ENCODE measurements around the gene NEAT1.
A peak's percentile ranks its signal among the peaks of the same experiment; 100 is the strongest.

The NEAT1 gene

GRCh38 chr11:65404210-65404609, 18.4 kb upstream of the NEAT1 start:
- Histone ChIP-seq H3K9ac (ENCODE audit: low read depth, low read length, poor library complexity) (no peak overlapping the region), H3K9me3 (replicated peaks in 1 of 2; ENCODE audit: control insufficient read depth in 2 of 2, insufficient read depth in 1 of 2, low read depth in 1 of 2, low read length in 2 of 2) (no peaks in the 10 kb centered on the region), H4K91ac (ENCODE audit: low read depth, low read length, poor library complexity) (no peak overlapping the region), H4K8ac (ENCODE audit: low read depth, low read length) (no peak overlapping the region), H3K27ac (replicated peaks; ENCODE audit: low read length) (no peak overlapping the region), H3K23ac (ENCODE audit: low read depth, low read length, poor library complexity) (peak overlapping the region; percentile 43), H3K4ac (ENCODE audit: low read length) (no peak overlapping the region), H3K4me3 (ENCODE audit: low read length in 2 of 2) (no peak overlapping the region), H3K4me1 (ENCODE audit: control insufficient read depth in 2 of 2, insufficient read depth in 1 of 2, low read depth in 1 of 2, low read length in 2 of 2) (peaks cover 0 to 2% of the 10 kb centered on the region in 2 donors), H2BK12ac (ENCODE audit: low read length) (no peak overlapping the region), H3K4me2 (ENCODE audit: insufficient read depth, low read length, poor library complexity, severe bottlenecking) (no peak overlapping the region), H3K14ac (ENCODE audit: low read length) (no peak overlapping the region), H3K36me3 (replicated peaks in 1 of 2; ENCODE audit: control insufficient read depth in 2 of 2, insufficient read depth in 2 of 2, low read length in 2 of 2) (peaks cover 12 to 57% of the 10 kb centered on the region in 2 donors), H3K79me1 (ENCODE audit: low read depth, low read length) (peaks cover 5% of the 10 kb centered on the region), H2BK15ac (ENCODE audit: low read length) (no peak overlapping the region), H2BK5ac (ENCODE audit: low read length) (no peak overlapping the region), H2AK5ac (ENCODE audit: low read depth, low read length) (no peak overlapping the region), H2BK120ac (ENCODE audit: low read depth, low read length) (no peak overlapping the region), H2AFZ (ENCODE audit: low read length) (no peak overlapping the region), H3K27me3 (ENCODE audit: control insufficient read depth in 3 of 3, insufficient read depth in 3 of 3, low read depth in 1 of 3, low read length in 3 of 3) (no peaks in the 10 kb centered on the region), H3K18ac (ENCODE audit: low read length) (no peak overlapping the region)
- WGBS, 2 donors (ENCODE audit: extremely low coverage in 2 of 2, insufficient read length in 2 of 2, insufficient replicate concordance in 1 of 2), result no CpG with 5 or more reads among the region's 13 CpGs
- DNase-seq (ENCODE audit: low spot score), result no peak

GRCh38 chr11:65404638-65405339, 17.8 kb upstream of the NEAT1 start:
- H3K4me3 ChIP-seq (ENCODE audit: low read length in 2 of 2), result no peak overlapping the region
- no peak overlapping the region for H3K9ac ChIP-seq (ENCODE audit: low read depth, low read length, poor library complexity)
- no peak overlapping the region for H3K18ac ChIP-seq (ENCODE audit: low read length)
- H3K27me3 ChIP-seq (ENCODE audit: control insufficient read depth in 3 of 3, insufficient read depth in 3 of 3, low read depth in 1 of 3, low read length in 3 of 3), result no peaks in the 10 kb centered on the region
- no peak overlapping the region for H2BK5ac ChIP-seq (ENCODE audit: low read length)
- no peak overlapping the region for H2AFZ ChIP-seq (ENCODE audit: low read length)
- H2AK5ac ChIP-seq (ENCODE audit: low read depth, low read length), result no peak overlapping the region
- H3K79me1 ChIP-seq (ENCODE audit: low read depth, low read length), result peaks cover 5% of the 10 kb centered on the region
- H3K36me3 ChIP-seq (replicated peaks in 1 of 2; ENCODE audit: control insufficient read depth in 2 of 2, insufficient read depth in 2 of 2, low read length in 2 of 2), result peaks cover 10 to 57% of the 10 kb centered on the region in 2 donors
- H4K8ac ChIP-seq (ENCODE audit: low read depth, low read length), result no peak overlapping the region
- H3K14ac ChIP-seq (ENCODE audit: low read length), result no peak overlapping the region
- H3K9me3 ChIP-seq (replicated peaks in 1 of 2; ENCODE audit: control insufficient read depth in 2 of 2, insufficient read depth in 1 of 2, low read depth in 1 of 2, low read length in 2 of 2), result no peaks in the 10 kb centered on the region
- no peak overlapping the region for H3K4me2 ChIP-seq (ENCODE audit: insufficient read depth, low read length, poor library complexity, severe bottlenecking)
- H2BK120ac ChIP-seq (ENCODE audit: low read depth, low read length), result no peak overlapping the region
- no peak overlapping the region for H3K27ac ChIP-seq (replicated peaks; ENCODE audit: low read length)
- H3K4ac ChIP-seq (ENCODE audit: low read length), result no peak overlapping the region
- H3K23ac ChIP-seq (ENCODE audit: low read depth, low read length, poor library complexity), result no peak overlapping the region
- no peak overlapping the region for H4K91ac ChIP-seq (ENCODE audit: low read depth, low read length, poor library complexity)
- DNase-seq (ENCODE audit: low spot score), result no peak
- H3K4me1 ChIP-seq (ENCODE audit: control insufficient read depth in 2 of 2, insufficient read depth in 1 of 2, low read depth in 1 of 2, low read length in 2 of 2), result peaks cover 0 to 2% of the 10 kb centered on the region in 2 donors
- no peak overlapping the region for H2BK12ac ChIP-seq (ENCODE audit: low read length)
- no CpG with 5 or more reads among the region's 24 CpGs for WGBS, 2 donors (ENCODE audit: extremely low coverage in 2 of 2, insufficient read length in 2 of 2, insufficient replicate concordance in 1 of 2)
- H2BK15ac ChIP-seq (ENCODE audit: low read length), result no peak overlapping the region

- H4K91ac ChIP-seq (ENCODE audit: low read depth, low read length, poor library complexity), result no peak overlapping the region
- no peak overlapping the region for H3K18ac ChIP-seq (ENCODE audit: low read length)
- DNase-seq (ENCODE audit: low spot score), result no peak
- H3K27me3 ChIP-seq (ENCODE audit: control insufficient read depth in 3 of 3, insufficient read depth in 3 of 3, low read depth in 1 of 3, low read length in 3 of 3), result no peaks in the 10 kb centered on the region
- peak overlapping the region; percentile 80 for H3K23ac ChIP-seq (ENCODE audit: low read depth, low read length, poor library complexity)
- H3K9me3 ChIP-seq (replicated peaks in 1 of 2; ENCODE audit: control insufficient read depth in 2 of 2, insufficient read depth in 1 of 2, low read depth in 1 of 2, low read length in 2 of 2), result no peaks in the 10 kb centered on the region
- H3K79me1 ChIP-seq (ENCODE audit: low read depth, low read length), result peaks cover 2% of the 10 kb centered on the region
- no peak overlapping the region for H4K8ac ChIP-seq (ENCODE audit: low read depth, low read length)
- H3K36me3 ChIP-seq (replicated peaks in 1 of 2; ENCODE audit: control insufficient read depth in 2 of 2, insufficient read depth in 2 of 2, low read length in 2 of 2), result peaks cover 4 to 41% of the 10 kb centered on the region in 2 donors
- H3K4me1 ChIP-seq (ENCODE audit: control insufficient read depth in 2 of 2, insufficient read depth in 1 of 2, low read depth in 1 of 2, low read length in 2 of 2), result peaks cover 6 to 7% of the 10 kb centered on the region in 2 donors
- no CpG with 5 or more reads among the region's 29 CpGs for WGBS, 2 donors (ENCODE audit: extremely low coverage in 2 of 2, insufficient read length in 2 of 2, insufficient replicate concordance in 1 of 2)
- H2AFZ ChIP-seq (ENCODE audit: low read length), result no peak overlapping the region
- no peak overlapping the region for H3K14ac ChIP-seq (ENCODE audit: low read length)
- H3K4ac ChIP-seq (ENCODE audit: low read length), result no peak overlapping the region
- H2BK120ac ChIP-seq (ENCODE audit: low read depth, low read length), result no peak overlapping the region
- no peak overlapping the region for H3K4me3 ChIP-seq (ENCODE audit: low read length in 2 of 2)
- H2AK5ac ChIP-seq (ENCODE audit: low read depth, low read length), result peak overlapping the region; percentile 56
- peak overlapping the region; percentile 24 for H2BK5ac ChIP-seq (ENCODE audit: low read length)
- peak overlapping the region; percentile 44 for H3K9ac ChIP-seq (ENCODE audit: low read depth, low read length, poor library complexity)
- H3K4me2 ChIP-seq (ENCODE audit: insufficient read depth, low read length, poor library complexity, severe bottlenecking), result no peak overlapping the region
- H2BK15ac ChIP-seq (ENCODE audit: low read length), result no peak overlapping the region
- no peak overlapping the region for H2BK12ac ChIP-seq (ENCODE audit: low read length)
- no peak overlapping the region for H3K27ac ChIP-seq (replicated peaks; ENCODE audit: low read length)
These were observed 11.5 kb upstream of the NEAT1 start for GRCh38 chr11:65410936-65411680.

- no peak overlapping the region for H3K4ac ChIP-seq (ENCODE audit: low read length)
These were observed 10.9 kb upstream of the NEAT1 start for GRCh38 chr11:65411681-65412070.

More at GRCh38 chr11:65411681-65412070, 10.9 kb upstream of the NEAT1 start:
- H3K27ac ChIP-seq (replicated peaks; ENCODE audit: low read length), result no peak overlapping the region
- H2BK5ac ChIP-seq (ENCODE audit: low read length), result peak overlapping the region; percentile 24
- H3K4me1 ChIP-seq (ENCODE audit: control insufficient read depth in 2 of 2, insufficient read depth in 1 of 2, low read depth in 1 of 2, low read length in 2 of 2), result peaks cover 6 to 13% of the 10 kb centered on the region in 2 donors
- H2BK120ac ChIP-seq (ENCODE audit: low read depth, low read length), result no peak overlapping the region
- H3K4me2 ChIP-seq (ENCODE audit: insufficient read depth, low read length, poor library complexity, severe bottlenecking), result no peak overlapping the region
- H3K36me3 ChIP-seq (replicated peaks in 1 of 2; ENCODE audit: control insufficient read depth in 2 of 2, insufficient read depth in 2 of 2, low read length in 2 of 2), result peaks cover 4 to 37% of the 10 kb centered on the region in 2 donors
- no CpG with 5 or more reads among the region's 5 CpGs for WGBS, 2 donors (ENCODE audit: extremely low coverage in 2 of 2, insufficient read length in 2 of 2, insufficient replicate concordance in 1 of 2)
- H2AK5ac ChIP-seq (ENCODE audit: low read depth, low read length), result no peak overlapping the region
- H3K18ac ChIP-seq (ENCODE audit: low read length), result no peak overlapping the region
- no peak overlapping the region for H4K8ac ChIP-seq (ENCODE audit: low read depth, low read length)
- H3K4me3 ChIP-seq (ENCODE audit: low read length in 2 of 2), result no peak overlapping the region
- H2BK12ac ChIP-seq (ENCODE audit: low read length), result no peak overlapping the region
- no peak overlapping the region for H4K91ac ChIP-seq (ENCODE audit: low read depth, low read length, poor library complexity)
- H2BK15ac ChIP-seq (ENCODE audit: low read length), result no peak overlapping the region
- no peak overlapping the region for H3K9ac ChIP-seq (ENCODE audit: low read depth, low read length, poor library complexity)
- H3K9me3 ChIP-seq (replicated peaks in 1 of 2; ENCODE audit: control insufficient read depth in 2 of 2, insufficient read depth in 1 of 2, low read depth in 1 of 2, low read length in 2 of 2), result no peaks in the 10 kb centered on the region
- H3K79me1 ChIP-seq (ENCODE audit: low read depth, low read length), result peaks cover 2% of the 10 kb centered on the region
- no peak overlapping the region for H3K14ac ChIP-seq (ENCODE audit: low read length)
- H3K23ac ChIP-seq (ENCODE audit: low read depth, low read length, poor library complexity), result no peak overlapping the region
- no peak overlapping the region for H2AFZ ChIP-seq (ENCODE audit: low read length)
- H3K27me3 ChIP-seq (ENCODE audit: control insufficient read depth in 3 of 3, insufficient read depth in 3 of 3, low read depth in 1 of 3, low read length in 3 of 3), result no peaks in the 10 kb centered on the region
- no peak for DNase-seq (ENCODE audit: low spot score)

Data from neuronal stem cell (in vitro differentiated cells).